CD4-positive, alpha-beta T cell treated with Interferon gamma for 1 hour (primary cell): ENCODE data around the gene CHCHD6.

Experiments used
- DNase-seq: peaks from one replicate; pipeline ENCODE4 v3.0.0-alpha.2; 2020

Gene CHCHD6

DNA sequence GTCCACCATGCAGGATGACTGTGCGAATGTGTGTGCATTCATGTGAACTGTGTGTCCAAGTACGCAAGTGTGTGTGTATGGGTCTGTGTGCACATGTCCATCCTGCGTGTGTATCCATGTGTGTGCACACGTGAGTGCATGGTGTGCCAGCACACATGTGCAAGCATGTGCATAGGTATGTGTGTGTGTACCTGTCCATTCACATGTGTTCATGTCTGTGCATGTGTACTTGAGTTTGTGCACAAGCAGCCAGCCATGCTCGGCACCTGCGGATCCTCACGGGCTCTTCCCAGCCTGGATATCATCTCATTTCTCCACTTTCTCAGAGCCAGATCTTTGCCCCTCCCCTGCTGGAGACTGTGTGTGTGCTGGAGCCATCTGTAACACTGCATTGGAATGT lies 260.2 kb downstream of the CHCHD6 start:
- no peak for DNase-seq

DNA sequence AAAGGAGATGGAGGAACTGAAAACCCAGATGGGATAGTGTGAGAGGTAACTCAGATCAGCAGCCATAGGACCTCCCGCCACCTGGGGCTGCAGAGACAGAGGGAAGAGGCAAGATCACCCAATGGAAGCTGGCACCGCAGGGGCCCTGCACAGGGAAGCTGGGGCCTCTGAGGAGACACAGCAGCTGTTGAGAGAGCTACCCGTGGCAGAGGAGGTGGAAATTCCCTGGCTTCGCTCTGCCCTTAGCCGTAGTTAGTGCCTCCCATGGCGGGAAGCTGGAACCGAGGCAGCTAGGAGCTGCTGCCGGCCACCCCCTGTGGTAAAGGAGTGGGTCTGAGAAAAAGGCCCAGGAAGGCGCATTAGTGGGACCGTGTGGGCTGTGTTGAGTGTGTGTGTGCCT lies 260.9 kb downstream of the CHCHD6 start:
- no peak for DNase-seq

DNA sequence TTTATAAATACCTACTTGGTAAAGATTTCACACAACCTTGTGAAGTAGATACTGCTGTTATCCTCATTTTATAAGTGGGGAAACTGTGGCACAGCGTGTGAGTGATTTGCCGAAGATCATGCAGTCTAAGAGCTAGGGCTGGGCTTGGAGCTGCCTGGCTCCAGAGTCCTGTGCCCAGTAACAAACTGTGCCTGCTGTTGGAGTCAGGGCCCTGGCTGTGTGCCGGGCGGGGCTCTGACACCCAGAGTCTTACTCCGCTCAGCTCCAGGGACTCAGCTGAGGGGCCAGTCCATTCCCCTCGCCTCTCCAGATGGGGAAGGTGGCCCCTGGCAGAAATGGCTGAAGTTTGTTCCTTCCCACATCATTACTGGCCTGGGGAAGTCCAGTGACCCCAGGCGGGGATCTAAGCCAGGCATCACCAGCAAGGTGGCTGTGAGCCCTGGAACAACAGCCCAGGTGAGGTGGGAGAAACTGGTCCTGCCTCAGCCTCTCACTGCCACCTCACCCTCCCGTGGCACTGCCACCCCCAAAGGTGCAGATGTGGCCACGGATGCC lies 261.6 kb downstream of the CHCHD6 start:
- DNase-seq: no peak

DNA sequence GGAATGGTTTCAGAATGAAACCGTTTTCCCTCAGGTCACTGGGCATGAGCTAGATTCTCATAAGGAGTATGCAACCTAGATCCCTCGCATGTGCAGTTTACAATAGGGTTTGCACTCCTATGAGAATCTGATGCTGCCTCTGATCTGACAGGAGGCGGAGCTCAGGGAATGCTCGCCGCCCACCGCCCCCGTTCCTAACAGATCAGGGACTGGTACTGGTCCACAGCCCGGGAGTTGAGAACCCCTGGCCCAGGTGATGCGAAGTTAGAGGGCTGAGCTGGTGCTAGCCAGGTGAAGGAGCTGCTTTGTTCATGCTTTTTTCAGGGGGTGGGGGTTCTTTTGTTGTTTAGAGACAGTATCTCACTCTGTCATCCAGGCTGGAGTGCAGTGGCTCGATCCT lies 263.3 kb downstream of the CHCHD6 start:
- no peak for DNase-seq

DNA sequence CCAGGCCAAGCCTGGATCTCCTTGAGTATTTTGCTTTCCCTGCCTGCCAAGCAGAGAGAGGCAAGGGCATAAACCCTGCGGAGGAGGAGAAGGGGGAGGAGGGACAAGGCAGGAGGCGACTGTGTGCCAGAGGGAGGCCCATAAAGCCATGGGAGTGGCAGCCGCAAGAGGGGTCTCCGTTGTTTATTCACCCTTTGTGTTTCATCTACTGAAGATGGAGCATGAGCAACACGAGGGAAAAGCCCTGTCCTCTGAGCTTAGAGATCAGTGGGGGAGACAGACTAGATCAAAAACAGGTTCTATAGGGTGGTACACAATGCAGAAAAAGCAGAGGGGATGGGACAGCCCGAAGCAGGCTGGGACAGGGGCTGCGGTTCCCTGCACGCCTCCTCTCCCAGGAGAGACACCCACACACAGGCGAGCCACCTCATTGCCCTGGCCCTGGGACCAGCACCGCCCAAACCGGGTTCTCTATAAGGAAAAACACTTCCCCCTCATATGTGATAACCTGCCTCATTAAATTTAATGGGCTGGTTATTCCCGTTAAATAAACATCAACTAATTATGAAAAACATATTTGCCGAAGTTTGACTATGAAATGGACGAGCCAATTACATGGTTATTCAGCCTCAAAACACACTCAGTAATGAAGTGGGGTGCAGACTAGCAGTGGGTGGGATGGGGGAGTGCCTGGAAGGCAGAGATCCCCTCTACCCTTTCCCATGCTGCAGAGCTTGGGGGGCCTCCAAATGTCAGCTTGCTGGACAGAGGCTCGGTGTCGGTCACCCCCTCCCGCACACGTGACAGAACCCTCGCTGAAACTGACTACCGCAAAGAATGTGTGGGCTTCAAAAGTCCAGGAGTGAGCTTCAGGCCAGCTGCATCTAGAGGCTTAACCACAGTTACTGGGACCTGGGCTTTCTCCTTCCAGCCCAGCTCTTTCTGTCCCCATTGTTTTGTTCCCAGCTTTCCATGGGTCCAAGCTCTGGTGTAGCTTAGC lies 264.7 kb downstream of the CHCHD6 start:
- no peak for DNase-seq

DNA sequence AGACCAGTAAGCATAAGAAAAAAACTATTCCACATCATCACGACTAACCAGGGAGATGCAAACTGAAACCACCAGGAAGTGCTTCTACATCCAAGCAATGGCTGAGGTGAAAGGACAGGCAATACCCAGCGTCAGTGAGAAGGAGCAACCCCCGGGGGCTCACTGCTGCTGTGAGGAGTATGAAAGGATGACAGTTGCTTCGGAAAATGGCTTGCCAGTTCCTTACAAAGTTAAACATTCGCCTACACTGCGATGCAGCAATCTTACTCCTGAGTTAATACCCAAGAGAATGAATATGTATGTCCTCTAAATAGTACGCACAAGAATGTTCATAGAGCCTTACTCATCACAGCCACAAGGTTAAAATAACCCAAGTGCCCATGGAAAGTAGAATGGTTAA lies 265.5 kb downstream of the CHCHD6 start:
- DNase-seq: no peak

DNA sequence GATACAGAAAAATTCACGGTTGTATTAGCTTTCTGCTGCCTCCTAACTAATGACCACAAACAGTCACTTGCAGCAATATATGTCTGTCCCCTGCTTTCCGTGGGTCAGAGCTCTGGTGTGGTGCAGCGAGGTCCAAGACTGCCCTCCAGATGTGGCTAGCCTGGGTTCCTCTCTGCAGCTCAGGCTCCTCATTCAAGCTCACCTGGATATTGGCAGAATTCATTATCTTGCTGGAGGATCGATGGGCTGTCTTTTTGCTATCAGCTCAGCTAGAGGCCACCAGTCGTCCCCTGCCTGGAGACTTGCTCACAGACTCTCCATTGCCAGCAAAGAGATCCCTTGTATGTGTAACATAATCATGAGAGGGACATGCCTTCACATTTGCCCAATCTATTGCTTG lies 266.1 kb downstream of the CHCHD6 start:
- DNase-seq: no peak

DNA sequence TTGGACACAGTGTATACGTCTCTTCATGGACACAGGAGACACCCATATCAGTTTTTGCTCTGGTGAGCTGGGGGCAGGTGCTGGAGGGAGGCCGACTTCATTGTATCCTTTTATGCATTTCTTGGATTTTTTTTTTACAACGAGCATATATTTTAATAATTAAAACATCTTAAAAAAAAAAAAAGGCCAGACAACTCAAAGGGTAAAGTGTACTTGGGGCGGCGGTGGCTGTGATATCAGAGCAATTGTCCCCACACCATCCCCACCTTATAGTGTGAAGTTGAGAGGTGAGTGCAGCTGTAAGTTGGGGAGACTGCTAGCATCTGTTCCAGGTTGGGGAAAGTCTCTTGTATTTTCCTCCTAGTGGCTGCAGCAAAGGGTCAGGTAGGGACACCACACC lies 266.9 kb downstream of the CHCHD6 start:
- no peak for DNase-seq

DNA sequence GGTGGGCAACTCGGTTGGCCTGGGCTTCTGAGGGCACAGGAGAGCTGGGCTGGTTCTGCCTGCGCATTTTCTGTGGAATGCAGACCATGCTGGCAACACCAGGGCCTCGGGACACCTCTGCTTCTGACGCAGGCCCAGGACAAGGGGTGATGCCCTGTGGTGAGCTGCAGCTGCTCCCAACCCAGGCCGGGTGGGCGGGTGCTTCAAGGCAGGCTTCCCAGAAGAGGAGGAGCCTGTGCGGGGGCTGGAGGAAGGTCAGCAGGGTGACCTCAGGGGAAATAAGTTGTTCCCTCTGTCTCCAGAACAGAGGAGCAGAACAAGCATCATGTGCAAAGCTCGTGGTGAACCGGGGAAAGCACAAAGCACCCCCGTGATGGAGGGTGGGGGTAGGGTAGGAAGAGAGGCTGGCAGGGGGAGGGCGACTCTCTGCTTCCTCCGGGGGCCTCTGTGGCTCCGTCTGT lies 267.9 kb downstream of the CHCHD6 start:
- no peak for DNase-seq

DNA sequence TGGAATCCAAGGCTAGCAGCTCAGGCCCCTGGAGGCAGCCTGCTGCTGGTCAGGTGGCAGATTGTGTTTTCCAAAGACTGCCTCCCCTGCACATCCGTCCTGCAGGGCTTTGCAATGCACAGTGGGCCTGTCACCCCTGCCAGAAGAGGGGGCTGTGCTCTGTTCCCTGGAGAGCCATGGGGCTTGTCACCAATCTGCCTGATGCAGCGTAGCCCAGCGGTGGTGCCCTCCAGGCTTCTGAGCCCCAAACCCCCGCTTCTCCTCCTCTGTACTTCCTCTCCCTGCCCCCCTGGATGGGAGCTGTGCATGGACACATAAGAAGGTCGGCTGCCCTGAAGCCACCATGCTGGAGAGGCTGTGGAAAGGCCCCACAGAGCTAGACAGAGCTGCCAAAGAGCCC lies 268.8 kb downstream of the CHCHD6 start:
- DNase-seq: no peak

DNA sequence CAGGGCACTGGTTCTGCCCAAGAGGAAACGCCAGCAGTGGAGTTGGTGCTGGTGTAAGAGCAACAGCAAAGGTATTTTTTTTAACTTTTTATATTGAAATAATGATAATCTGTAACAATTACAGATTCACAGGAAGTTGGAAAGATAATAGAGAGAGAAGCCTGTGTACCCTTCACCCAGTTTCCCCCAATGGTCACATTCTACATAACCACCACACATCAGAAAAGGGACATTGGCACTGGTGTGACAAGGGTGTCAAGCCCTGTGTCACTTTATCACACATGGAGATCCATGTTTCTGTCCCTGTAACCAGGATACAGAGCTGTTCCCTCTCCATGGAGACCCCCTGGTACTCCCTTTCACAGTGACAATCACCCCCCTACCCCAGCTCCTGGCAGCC lies 269.8 kb downstream of the CHCHD6 start:
- DNase-seq: no peak

DNA sequence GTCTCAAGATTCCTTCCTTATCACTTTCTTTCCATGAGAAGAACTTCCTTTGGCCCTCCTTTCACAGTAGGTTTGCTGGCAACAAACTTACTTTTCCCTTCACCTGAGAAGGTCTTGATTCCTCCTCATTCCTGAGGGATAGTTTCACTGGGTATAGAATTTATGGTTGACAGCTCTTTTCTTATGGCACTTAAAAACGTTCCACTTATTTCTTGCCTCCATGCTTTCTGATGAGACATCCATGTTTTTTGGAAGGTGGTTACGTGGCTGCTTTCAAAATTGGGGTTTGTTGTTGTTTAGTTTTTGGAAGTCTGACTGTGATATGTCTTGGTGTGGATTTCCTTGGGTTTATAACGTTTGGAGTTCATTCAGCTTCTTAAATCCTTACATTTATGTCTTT lies 270.7 kb downstream of the CHCHD6 start:
- DNase-seq: no peak

DNA sequence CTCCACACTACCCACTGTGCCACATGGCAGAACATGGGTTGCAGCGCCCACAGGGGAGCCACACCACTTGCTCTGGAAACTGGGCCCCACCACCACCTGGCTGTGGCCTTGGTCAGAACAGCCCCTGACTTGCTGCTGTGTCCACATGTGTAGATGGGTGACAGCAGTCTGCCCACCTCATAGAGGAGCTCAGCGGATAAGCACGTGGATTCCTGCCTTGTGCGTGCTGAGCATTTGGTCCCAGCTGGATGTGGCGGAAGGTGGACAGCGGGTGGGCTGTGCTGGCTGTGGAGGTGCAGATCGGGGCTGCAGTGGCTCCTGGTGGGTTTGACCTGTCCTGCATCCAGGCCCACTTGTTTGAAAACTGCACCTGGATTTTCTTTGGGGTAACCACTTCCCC lies 272.9 kb downstream of the CHCHD6 start:
- DNase-seq: no peak

DNA sequence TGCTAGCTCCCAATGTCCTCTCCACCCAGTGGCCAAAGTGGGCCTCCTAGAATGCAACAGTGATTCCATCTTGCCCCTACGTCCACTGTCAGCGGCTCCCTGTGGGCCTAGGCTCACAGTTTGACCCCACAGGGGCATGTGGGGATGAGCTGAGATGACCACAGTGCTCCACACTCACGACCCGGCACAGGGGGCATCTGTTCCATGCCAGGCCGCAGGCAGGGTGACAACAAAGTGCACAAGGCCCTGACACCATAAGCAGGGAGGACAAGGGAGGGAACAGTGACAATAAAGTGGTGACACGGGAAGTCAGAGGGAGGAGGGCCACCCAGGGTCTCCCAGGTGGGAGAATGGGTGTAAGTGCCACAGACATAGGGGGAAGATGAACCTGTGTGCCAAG lies 273.8 kb downstream of the CHCHD6 start:
- no peak for DNase-seq

DNA sequence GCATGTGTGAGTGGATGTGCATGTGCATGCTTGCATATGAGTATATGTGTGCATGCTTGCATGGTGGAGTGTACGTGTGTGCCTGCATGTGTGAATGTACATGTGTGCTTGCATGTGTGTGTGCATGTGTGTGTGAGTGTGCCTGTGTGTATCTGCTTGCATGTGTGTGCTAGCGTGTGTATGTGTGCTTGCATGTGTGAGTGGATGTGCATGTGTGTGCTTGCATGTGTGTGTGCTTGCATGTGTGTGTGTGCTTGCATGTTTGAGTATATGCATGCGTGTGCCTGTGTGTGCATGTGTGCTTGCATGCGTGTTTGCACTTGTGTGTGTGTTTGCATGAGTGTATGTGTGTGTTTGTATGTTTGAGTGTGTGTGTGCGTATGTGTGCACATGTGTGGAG lies 274.3 kb downstream of the CHCHD6 start:
- no peak for DNase-seq

DNA sequence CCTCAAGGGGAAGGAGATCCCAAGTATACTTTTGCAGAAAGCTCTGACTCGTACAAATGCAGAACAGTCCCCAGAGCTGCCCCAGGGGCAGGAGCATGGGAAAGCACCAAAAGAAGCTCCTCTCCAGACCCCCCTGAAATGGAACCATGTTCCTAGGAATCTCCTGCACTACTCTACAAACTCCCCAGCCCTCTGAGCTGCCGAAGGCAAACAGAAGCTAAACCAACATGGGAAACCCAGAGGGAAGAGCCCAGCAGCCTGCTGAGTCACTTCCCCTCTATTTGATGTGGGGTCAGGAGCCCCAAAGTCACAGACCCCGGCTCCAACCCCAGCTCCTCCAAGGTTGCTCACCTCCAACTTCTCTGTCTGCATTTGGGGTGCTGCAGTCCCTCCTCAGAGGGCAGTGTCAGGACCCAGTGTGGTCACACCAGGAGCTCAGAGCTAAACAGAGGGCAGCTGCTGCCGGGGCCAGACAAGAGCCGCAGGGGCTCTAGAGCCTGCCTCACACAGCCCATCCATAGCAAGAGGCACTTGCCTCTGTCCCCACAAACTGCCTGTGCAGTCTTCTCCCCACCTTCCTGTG lies 275.1 kb downstream of the CHCHD6 start:
- no peak for DNase-seq

DNA sequence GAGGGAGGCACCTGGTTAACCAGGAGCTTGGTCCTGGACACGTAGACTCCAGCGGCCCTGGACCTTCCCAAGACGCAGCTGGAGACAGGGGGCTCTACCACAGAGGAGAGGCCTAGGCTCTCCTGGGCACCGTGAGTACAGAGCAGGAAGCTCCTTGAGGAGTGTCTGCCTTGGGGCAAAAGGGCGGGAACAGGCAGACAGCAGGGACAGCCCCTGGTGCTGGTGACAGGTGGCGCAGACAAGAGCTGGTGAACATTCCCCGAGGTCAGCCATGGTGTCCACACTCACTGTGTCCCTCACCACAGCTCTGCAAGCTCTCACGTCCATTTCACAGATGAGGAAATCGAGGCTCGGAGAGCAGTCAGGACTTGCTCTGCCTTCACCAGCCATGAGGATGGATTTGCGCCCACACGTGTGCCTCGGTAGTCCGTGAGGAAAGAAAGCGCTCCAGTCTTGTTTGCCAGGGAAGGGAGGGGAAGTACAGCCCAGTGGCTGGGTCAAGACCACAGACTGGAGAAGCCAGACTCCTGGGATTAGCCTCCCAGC lies 276.3 kb downstream of the CHCHD6 start:
- DNase-seq: no peak

DNA sequence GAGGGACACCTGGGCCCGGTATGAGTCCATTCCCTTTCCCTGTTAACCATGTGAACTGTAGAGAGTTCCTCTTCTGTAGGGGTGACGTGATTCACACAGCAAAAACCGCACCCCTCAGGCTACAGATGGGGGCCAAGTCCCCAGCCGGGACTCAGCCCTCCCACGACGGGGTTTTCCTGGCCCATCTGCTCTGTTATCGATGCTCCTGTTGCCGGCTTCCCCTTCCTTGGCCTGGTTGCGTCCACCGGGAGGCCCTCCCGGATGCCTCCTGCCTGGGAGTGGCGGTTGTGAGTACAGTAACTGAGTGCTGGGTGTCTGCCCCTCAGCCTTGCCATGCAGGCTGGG lies 278.1 kb downstream of the CHCHD6 start:
- DNase-seq: peak; percentile 73

DNA sequence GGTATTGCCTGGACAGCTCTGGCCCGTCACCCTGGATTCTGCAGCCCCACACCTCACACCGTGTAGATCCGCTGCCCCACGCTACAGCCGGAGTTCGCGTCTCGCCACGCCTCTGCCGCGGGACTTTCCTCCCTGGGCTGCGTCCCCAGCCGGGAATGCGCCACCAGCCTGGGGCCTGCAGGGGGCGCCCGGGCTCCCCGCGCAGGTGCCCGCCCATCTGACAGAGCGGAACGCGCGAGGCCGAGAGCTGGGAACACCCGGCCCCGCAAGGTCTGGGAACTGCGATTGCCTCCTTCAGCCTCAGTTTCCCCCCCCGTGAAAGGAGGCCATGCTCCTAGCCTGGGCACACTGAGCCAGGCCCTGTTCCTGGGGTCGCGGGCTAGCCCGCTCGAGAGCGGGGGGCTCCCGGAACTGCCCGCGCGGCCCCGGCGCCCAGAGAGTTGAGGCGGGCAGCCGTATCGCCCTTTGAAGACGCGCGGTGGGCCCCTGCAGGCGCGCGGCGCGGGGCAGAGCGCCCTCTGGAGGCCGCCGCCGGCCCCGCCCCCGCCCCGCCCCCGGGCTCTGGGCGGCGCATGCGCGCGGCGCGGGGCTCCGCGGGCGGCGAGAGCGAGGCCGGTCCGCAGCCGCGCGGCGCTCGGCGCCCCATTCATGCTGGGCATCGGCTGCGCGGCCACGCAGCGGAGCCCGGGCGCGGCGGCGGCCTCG lies 278.6 kb downstream of the CHCHD6 start, which contains the start of gene PLXNA1:
TSS of gene PLXNA1 (plus strand) at position 645 of the 705 bp plus-strand sequence. CDS start 5,479 bp downstream, outside the sequence.
- DNase-seq: peak; percentile 89

DNA sequence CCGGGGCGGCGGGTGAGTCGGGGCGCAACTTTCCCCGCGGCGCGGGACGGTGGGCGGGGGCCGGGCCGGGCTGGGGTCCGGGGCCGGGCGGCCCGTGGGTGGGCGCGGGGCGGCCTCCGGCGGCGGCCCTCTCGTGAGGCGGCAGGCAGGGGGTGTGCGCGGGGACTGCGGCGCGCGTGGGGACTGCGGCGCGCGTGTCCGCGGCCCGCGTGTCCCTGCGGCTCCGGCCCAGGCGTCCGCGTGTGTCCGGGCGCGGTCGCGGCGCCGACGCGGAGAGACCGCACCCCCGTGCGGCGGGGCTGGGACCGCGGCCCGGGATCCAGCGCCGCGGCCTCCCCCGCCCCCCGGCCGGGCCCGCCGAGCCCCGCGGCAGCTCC lies 279.2 kb downstream of the CHCHD6 start:
- no peak for DNase-seq

DNA sequence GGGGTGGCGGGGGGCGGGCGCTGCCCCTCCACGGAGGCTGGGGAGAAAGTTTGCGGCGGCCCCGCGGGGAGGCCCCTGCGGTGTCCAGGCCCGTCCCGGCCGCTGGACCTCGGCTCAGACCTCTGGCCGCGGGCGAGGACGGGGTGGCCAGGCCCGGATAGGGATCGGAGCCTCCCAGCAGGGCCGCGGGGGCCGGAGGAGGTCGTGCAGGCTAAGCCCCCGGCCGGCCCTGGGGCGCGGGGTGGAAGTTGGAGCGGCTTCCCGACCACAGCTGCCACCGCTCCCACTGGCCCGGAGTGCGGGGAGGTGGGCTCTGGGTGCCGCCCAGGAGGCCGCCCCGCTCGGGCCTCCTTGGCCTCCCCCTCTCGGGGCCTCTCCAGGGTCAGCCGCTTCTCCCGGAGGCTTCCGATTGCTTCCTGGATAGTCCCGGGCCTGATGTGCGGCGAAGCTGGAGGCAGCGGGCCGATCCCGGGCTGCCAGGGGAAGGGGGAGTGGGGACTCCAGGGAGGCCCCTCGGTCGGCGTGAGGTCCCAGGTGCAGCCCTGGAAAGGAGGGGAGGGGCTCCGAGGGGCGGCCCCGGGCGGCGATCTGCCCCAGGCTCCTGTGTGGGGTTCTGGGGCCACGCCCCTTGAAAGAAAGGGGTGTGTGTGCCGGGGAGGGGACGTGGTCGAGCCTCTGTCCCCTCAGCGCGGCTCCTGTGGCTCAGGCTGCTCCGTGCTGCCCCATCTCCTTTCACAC lies 279.8 kb downstream of the CHCHD6 start:
- no peak for DNase-seq

DNA sequence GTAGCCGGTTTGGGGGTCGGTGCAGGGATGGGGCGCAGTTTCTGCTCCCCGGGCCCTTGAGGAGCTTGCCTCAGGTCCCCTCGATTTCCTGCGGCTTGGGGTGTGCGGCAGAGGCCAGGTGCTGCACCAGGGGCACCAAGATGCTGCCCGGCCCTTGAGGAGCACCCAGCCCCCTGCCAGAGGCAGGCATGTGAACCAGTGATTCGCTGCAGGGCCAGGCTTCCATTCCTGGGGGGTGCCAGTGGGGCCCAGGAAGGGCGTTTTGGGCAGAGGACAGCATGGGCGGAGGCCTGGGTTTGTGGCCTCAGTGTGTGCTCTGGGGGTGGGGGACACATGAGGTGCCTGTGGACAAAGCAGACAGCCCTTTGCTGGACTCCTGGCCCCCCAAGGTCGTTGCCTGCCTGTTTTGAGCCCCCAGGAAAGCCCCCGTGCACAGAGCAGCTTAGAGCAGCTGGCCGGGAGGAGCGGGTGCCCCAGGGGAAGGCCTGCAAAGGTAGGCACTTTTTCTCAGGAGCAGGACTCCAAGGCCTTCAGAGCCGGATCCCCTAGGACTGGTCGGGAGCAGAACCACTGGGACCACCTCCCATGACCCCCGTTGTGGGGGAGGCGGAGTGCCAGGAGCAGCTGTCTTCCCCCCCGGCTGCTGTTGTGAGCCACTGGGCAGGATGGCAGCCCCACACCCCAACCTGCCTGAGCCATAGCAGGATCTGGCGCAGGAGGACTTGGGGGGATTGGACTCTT lies 280.5 kb downstream of the CHCHD6 start:
- DNase-seq: no peak
